ENCODE data around the gene BCL7B.
"Not testable (repeated sequence)": the region's sequence is repeated elsewhere in the genome, so short reads cannot be mapped to it uniquely, and the experiment has no call there.

BCL7B gene

DNA sequence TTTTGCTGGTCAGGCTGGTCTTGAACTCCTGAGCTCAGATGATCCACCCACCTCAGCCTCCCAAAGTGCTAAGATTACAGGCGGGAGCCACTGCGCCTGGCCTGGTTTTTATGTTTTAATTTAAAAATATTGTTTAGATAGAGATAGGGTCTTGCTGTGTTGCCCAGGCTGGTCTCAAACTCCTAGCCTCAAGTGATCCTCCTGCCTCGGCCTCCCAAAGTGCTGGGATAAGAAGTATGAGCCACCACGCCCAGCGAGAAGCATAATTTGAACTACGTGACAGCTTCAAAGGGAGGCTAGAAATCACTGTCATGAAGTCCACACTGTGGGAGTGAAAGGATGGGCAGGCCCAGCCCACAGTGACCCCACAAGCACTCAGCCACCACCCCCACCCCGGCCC, 21.6 kb downstream of the BCL7B start:
- DNase-seq (ENCODE audit: low spot score), result not testable (repeated sequence)

GRCh38 chr7:73533742-73534141, 23.7 kb downstream of the BCL7B start:
- DNase-seq (ENCODE audit: low spot score), result no peak

GRCh38 chr7:73532224-73532623, 25.3 kb downstream of the BCL7B start:
- no peak for DNase-seq (ENCODE audit: low spot score)

GRCh38 chr7:73530800-73531199, 26.7 kb downstream of the BCL7B start:
- DNase-seq (ENCODE audit: low spot score), result no peak

- DNase-seq (ENCODE audit: low spot score), result no peak
These were observed 30.3 kb downstream of the BCL7B start for GRCh38 chr7:73526896-73527821.

DNA sequence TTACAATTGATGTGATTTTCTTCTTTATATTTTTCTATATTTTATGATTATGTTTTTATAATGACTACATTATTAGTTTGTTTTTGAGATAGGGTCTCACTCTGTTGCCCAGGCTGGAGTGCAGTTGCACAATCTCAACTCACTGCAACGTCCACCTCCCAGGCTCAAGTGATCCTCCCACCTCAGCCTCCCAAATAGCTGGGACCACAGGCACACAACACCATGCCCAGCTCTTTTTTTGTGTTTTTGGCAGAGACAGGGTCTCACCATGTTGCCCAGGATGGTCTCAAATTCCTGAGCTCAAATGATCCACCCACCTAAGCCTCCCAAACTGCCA, 31.4 kb downstream of the BCL7B start:
- not testable (repeated sequence) for DNase-seq (ENCODE audit: low spot score)

DNA sequence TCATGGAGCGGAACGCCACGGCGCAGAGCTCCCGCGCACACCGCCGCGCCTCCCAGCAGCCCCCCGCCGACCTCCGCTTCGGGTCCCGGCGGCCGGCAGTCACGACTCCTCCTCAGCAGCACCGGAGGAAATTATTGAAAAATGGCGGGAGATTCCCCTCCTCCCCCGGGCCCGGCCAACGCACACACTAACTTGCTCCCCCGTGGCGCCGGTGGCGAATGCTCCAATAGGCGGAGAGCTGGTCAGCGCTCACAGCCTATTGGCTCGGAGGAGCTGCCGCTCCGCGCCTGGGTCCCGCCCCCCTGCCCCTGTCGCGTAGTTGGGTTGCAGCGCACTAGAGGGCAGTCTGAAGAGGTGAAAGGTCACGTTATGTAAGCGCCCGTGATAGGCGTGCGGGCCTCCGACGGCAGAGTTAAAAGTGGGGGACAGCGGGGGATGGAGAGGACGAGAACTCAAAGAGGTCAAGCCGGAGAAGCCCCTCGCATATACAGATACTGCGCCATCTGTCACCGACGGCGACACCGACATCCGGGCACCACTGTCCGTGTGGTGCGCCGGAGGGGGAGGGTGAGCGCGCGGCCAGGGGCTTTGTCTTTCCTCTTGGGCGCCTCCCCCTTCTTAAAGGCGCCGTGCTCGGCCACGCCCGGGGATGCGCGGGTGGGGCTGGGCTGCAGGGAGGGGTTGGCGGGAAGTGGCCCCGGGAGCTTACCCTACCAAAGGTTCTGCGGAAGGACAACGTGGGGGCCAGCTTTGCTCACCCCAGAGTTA, 35.2 kb downstream of the BCL7B start, which contains the start of gene BAZ1B:
BAZ1B (minus strand) TSS at position 189 of the 768 bp plus-strand sequence. CDS start 360 bp downstream, outside the sequence.
- DNase-seq (ENCODE audit: low spot score), result peak; percentile 99

DNA sequence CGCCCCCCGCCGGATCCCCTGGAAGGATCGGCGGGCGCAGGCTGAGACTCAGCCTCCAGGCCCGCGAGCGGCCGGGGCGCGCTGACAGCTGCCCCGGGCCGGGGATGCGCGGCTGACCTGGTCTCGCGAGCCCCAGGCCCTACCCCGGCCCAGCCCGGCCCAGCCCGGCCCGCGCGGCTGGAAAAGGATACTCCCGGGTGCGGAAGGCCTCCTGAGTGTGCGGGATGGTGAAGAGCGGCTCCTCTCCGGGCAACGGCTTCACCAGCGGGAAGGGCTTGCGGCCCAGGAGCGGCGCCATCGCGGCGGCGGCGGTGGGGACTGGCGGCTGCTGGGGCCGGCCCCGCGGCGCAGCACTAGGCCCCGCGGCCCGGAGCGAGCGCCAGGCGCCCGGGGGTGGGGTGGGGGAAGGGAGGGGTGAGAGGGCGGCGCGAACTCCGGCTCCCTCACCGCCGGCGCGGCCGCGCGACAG, 35.8 kb downstream of the BCL7B start:
- DNase-seq (ENCODE audit: low spot score), result peak; percentile 8

- DNase-seq (ENCODE audit: low spot score), result peak; percentile 9
These were observed 36.5 kb downstream of the BCL7B start for GRCh38 chr7:73520673-73521635.

GRCh38 chr7:73519867-73520672, 37.4 kb downstream of the BCL7B start:
- DNase-seq (ENCODE audit: low spot score), result peak; percentile 17

GRCh38 chr7:73518470-73518869, 39.0 kb downstream of the BCL7B start:
- DNase-seq (ENCODE audit: low spot score), result no peak

GRCh38 chr7:73517241-73517995, 40.1 kb downstream of the BCL7B start:
- DNase-seq (ENCODE audit: low spot score), result no peak

DNA sequence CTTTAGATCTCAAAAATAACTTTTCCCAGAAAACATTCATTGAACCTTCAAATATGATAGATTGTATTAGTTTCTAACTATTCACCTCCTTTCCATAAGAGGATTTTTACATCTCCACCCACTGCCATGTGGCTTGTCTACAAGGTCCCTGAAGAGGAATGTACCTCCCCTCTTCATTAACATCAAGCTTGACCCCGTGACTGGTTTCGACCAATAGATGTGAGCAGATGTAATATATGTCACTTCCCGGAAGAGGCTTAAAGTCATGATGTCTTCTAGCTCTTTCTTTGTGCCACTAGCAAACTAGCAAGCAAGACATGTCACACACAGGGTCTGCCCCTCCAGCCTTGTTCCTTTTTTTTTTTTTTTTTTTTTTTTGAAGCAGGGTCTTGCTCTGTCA, 42.3 kb downstream of the BCL7B start:
- no peak for DNase-seq (ENCODE audit: low spot score)

DNA sequence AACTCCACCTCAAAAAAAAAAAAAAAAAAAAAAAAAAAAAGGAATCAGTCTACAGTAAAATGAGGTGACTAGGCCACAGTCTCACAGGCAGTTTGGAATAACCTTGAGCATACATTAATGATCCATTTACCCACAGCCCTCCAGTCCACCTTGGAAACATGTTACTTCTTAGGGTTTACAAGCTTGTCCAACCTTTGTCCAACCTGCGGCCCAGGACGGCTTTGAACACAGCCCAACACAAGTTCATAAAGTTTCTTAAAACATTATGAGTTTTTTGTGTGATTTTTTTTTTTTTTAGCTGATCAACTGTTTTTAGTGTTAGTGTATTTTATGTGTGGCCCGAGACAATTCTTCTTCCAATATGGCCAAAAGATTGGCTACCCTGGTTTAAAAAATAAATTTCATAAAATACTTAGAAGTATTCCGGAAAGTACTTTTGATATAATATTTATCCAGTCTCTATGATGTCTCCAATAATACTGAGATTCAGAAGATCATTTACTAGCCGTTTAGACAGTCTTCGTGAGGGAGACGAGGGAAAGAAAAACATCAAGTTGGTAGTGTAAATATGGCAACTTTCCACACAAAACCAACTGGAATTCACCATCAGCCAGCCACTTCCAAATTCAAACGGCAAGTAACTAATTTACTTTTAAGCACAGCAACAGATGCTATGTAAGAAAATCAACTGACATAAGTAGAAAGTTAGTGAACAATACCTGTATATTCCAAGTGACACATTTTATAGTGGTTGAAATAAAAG, 45.3 kb downstream of the BCL7B start:
- DNase-seq (ENCODE audit: low spot score), result no peak

DNA sequence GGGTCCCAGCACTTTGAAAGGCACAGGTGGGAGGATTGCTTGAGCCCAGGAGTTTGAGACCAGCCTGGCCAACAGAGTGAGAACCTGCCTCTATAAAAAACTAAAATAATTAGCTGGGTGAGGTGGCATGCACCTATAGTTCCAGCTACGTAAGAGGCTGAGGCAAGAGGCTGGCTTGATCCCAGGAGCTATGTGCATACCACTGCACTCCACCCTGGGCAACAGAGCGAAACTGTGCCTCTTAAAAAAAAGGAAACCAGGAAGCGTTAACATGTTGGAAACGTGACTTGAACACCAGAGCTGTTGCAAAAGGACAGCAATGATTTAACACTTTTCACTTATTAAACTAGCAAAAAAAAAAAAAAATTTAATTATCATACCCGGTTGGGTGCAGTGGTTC, 48.0 kb downstream of the BCL7B start:
- no peak for DNase-seq (ENCODE audit: low spot score)

DNA sequence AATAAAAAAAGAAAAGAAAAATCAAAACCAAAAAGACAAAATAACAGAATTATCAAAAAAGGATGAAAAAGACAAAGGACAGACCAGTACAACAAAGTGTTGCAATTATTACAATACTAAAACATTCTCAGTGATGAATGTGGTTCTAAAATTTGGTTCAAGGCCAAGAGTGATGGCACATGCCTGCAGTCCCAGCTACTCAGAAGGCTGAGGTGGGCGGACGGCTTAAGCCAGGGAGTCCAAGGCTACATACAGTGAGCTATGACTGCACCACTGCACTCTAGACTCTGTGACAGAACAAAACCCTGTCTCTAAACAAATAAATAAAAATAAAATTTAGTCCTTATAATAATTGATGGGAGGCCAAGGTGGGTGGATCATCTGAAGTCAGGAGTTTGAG, 49.9 kb downstream of the BCL7B start:
- DNase-seq (ENCODE audit: low spot score), result no peak

- DNase-seq (ENCODE audit: low spot score), result no peak
These were observed 52.6 kb downstream of the BCL7B start for GRCh38 chr7:73504920-73505319.

GRCh38 chr7:73504017-73504416, 53.5 kb downstream of the BCL7B start:
- no peak for DNase-seq (ENCODE audit: low spot score)

- DNase-seq (ENCODE audit: low spot score), result no peak
These were observed 54.3 kb downstream of the BCL7B start for GRCh38 chr7:73503229-73503628.

All from pons (tissue), 1 donor.